ES-I3 (cell line): Measurements from ENCODE around the gene SH2D1B.

Source experiments
- H3K36me3 ChIP-seq: 2 replicates; pipeline ENCODE4 v1.6.1; 2013; ENCODE audit warnings: mild to moderate bottlenecking, low read length, control low read depth, moderate library complexity; ENCODE audit not compliant: insufficient read depth
- H3K4me1 ChIP-seq: 2 replicates; pipeline ENCODE4 v1.6.1; 2013; ENCODE audit warnings: mild to moderate bottlenecking, control low read depth, low read length; ENCODE audit not compliant: insufficient read depth
- H3K9ac ChIP-seq: 2 replicates; pipeline ENCODE4 v1.6.1; 2013; ENCODE audit warnings: low read depth, mild to moderate bottlenecking, low read length, moderate library complexity
- H3K9me3 ChIP-seq: 2 replicates; pipeline ENCODE4 v1.6.1; 2013; ENCODE audit warnings: mild to moderate bottlenecking, low read length, moderate library complexity; ENCODE audit not compliant: control insufficient read depth, insufficient read depth

The SH2D1B gene

GRCh38 chr1:162368451-162368850 lies 43.5 kb downstream of the SH2D1B start:
- Histone ChIP-seq H3K9me3 (no peaks in the 10 kb centered on the region), H3K9ac (no peak overlapping the region), H3K36me3 (no peaks in the 10 kb centered on the region; the same call in 1 of the 2 replicates), H3K4me1 (no peaks in the 10 kb centered on the region)

- Histone ChIP-seq H3K9me3 (no peaks in the 10 kb centered on the region), H3K4me1 (no peaks in the 10 kb centered on the region), H3K36me3 (no peaks in the 10 kb centered on the region; the same call in 1 of the 2 replicates), H3K9ac (no peak overlapping the region)
Measured at GRCh38 chr1:162367772-162368171, 44.2 kb downstream of the SH2D1B start.

- Histone ChIP-seq H3K9me3 (no peaks in the 10 kb centered on the region), H3K4me1 (no peaks in the 10 kb centered on the region), H3K9ac (no peak overlapping the region), H3K36me3 (no peaks in the 10 kb centered on the region; the same call in 1 of the 2 replicates)
Measured at GRCh38 chr1:162367073-162367472, 44.9 kb downstream of the SH2D1B start.

GRCh38 chr1:162366671-162367070 lies 45.3 kb downstream of the SH2D1B start:
- Histone ChIP-seq H3K9me3 (no peaks in the 10 kb centered on the region), H3K36me3 (no peaks in the 10 kb centered on the region; the same call in 1 of the 2 replicates), H3K9ac (no peak overlapping the region), H3K4me1 (no peaks in the 10 kb centered on the region)

GRCh38 chr1:162366149-162366548 lies 45.8 kb downstream of the SH2D1B start:
- no peaks in the 10 kb centered on the region; the same call in 1 of the 2 replicates for H3K36me3 ChIP-seq
- no peak overlapping the region for H3K9ac ChIP-seq
- H3K4me1 ChIP-seq, result no peaks in the 10 kb centered on the region
- H3K9me3 ChIP-seq, result no peaks in the 10 kb centered on the region

- Histone ChIP-seq H3K36me3 (no peaks in the 10 kb centered on the region; the same call in 1 of the 2 replicates), H3K9me3 (no peaks in the 10 kb centered on the region), H3K9ac (no peak overlapping the region), H3K4me1 (no peaks in the 10 kb centered on the region)
Measured at GRCh38 chr1:162365284-162366020, 46.5 kb downstream of the SH2D1B start.

GRCh38 chr1:162364498-162364897 lies 47.4 kb downstream of the SH2D1B start:
- no peaks in the 10 kb centered on the region for H3K9me3 ChIP-seq
- no peaks in the 10 kb centered on the region for H3K4me1 ChIP-seq
- no peak overlapping the region for H3K9ac ChIP-seq
- no peaks in the 10 kb centered on the region; the same call in 1 of the 2 replicates for H3K36me3 ChIP-seq

GRCh38 chr1:162363823-162364222 lies 48.1 kb downstream of the SH2D1B start:
- H3K9me3 ChIP-seq, result no peaks in the 10 kb centered on the region
- H3K36me3 ChIP-seq, result no peaks in the 10 kb centered on the region; the same call in 1 of the 2 replicates
- H3K4me1 ChIP-seq, result no peaks in the 10 kb centered on the region
- no peak overlapping the region for H3K9ac ChIP-seq

- Histone ChIP-seq H3K36me3 (no peaks in the 10 kb centered on the region), H3K9me3 (no peaks in the 10 kb centered on the region), H3K4me1 (no peaks in the 10 kb centered on the region), H3K9ac (no peak overlapping the region)
Measured at GRCh38 chr1:162361349-162361748, 50.6 kb downstream of the SH2D1B start.

- Histone ChIP-seq H3K9ac (no peak overlapping the region), H3K36me3 (no peaks in the 10 kb centered on the region), H3K9me3 (no peaks in the 10 kb centered on the region), H3K4me1 (no peaks in the 10 kb centered on the region)
Measured at GRCh38 chr1:162360874-162361260, 51.1 kb downstream of the SH2D1B start.

- no peaks in the 10 kb centered on the region for H3K4me1 ChIP-seq
Measured at GRCh38 chr1:162360237-162360873, 51.6 kb downstream of the SH2D1B start.

GRCh38 chr1:162359523-162360236 lies 52.3 kb downstream of the SH2D1B start:
- Histone ChIP-seq H3K36me3 (no peaks in the 10 kb centered on the region), H3K9me3 (no peaks in the 10 kb centered on the region), H3K9ac (no peak overlapping the region), H3K4me1 (no peaks in the 10 kb centered on the region)

More at GRCh38 chr1:162360237-162360873, 51.6 kb downstream of the SH2D1B start:
- no peaks in the 10 kb centered on the region for H3K36me3 ChIP-seq
- H3K9ac ChIP-seq, result no peak overlapping the region
- no peaks in the 10 kb centered on the region for H3K9me3 ChIP-seq

- no peak overlapping the region for H3K9ac ChIP-seq
- H3K4me1 ChIP-seq, result no peaks in the 10 kb centered on the region
- no peaks in the 10 kb centered on the region for H3K9me3 ChIP-seq
- H3K36me3 ChIP-seq, result no peaks in the 10 kb centered on the region
Measured at GRCh38 chr1:162358928-162359327, 53.0 kb downstream of the SH2D1B start.

GRCh38 chr1:162357681-162358266 lies 54.2 kb downstream of the SH2D1B start:
- H3K9ac ChIP-seq, result no peak overlapping the region
- no peaks in the 10 kb centered on the region for H3K36me3 ChIP-seq
- peaks cover 9% of the 10 kb centered on the region for H3K4me1 ChIP-seq
- no peaks in the 10 kb centered on the region for H3K9me3 ChIP-seq
